SK-N-SH treated with all-trans-retinoic acid at 6 μM for 48 hours (cell line): ENCODE data around the gene SCAP.

ENCODE experiments used
- CSDC2 ChIP-seq: fragments of 250-450 bp; sonication (Bioruptor Pico); IDR thresholded peaks from 2 replicates; pipeline ENCODE4 v1.5.0; 2020; ENCODE audit warnings: mild to moderate bottlenecking, moderate library complexity
- ESRRG ChIP-seq: fragments of 250-450 bp; sonication (Bioruptor Pico); IDR thresholded peaks from 2 replicates; pipeline ENCODE4 v1.6.1; 2021; ENCODE audit warnings: mild to moderate bottlenecking
- RARB ChIP-seq: fragments of 250-450 bp; sonication (Bioruptor Pico); IDR thresholded peaks from 2 replicates; pipeline ENCODE4 v1.8.0; 2021; ENCODE audit warnings: mild to moderate bottlenecking, moderate library complexity
- TOX ChIP-seq: fragments of 250-450 bp; sonication (Bioruptor Pico); IDR thresholded peaks from 2 replicates; pipeline ENCODE4 v1.8.0; 2021; ENCODE audit warnings: mild to moderate bottlenecking, moderate library complexity, borderline replicate concordance
- TSHZ2 ChIP-seq: fragments of 250-450 bp; sonication (Bioruptor Pico); IDR thresholded peaks from 2 replicates; pipeline ENCODE4 v1.5.0; 2020; ENCODE audit warnings: mild to moderate bottlenecking, moderate library complexity
- TF ChIP-seq, protein P1 (sequence below): fragments of 250-450 bp; sonication (Bioruptor Pico); IDR thresholded peaks from 2 replicates; pipeline ENCODE4 v1.8.0; 2021; ENCODE audit warnings: low read depth, mild to moderate bottlenecking, moderate library complexity, borderline replicate concordance

DNA sequence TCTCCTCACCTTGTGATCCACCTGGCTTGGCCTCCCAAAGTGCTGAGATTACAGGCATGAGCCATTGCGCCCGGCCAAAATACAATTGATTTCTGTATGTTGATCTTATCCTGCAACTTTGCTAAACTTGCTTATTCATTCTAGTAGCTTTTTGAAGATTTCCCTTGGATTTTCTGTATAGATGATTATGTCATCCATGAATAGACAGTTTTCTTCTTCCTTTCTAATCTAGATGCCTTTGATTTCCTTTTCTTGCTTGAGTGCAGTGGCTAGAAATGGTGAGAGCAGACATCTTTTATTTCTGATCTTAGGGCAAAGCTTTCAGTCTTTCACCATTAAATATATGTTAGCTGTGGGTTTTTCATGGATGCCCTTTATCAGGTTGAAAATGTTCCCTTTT, 42.2 kb upstream of the SCAP start:
- TF ChIP-seq TSHZ2 = no peak
- TF ChIP-seq TOX (CRISPR knock-in tag) = no peak
- no peak for TF ChIP-seq ESRRG (CRISPR knock-in tag)
- TF ChIP-seq RARB (CRISPR knock-in tag) = no peak
- no peak for TF ChIP-seq CSDC2 (CRISPR knock-in tag)
- TF ChIP-seq, protein P1, sequence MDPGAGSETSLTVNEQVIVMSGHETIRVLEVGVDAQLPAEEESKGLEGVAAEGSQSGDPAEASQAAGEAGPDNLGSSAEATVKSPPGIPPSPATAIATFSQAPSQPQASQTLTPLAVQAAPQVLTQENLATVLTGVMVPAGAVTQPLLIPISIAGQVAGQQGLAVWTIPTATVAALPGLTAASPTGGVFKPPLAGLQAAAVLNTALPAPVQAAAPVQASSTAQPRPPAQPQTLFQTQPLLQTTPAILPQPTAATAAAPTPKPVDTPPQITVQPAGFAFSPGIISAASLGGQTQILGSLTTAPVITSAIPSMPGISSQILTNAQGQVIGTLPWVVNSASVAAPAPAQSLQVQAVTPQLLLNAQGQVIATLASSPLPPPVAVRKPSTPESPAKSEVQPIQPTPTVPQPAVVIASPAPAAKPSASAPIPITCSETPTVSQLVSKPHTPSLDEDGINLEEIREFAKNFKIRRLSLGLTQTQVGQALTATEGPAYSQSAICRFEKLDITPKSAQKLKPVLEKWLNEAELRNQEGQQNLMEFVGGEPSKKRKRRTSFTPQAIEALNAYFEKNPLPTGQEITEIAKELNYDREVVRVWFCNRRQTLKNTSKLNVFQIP (CRISPR knock-in tag) = no peak
